DMS153 treated with DMSO at 0.1 percent for 48 hours (cell line): ENCODE data around the gene FRMD4A.

Source experiments
- DNase-seq: peaks from one replicate; lab custom pipeline; 2025; ENCODE audit not compliant: unreplicated experiment; lab: John Stamatoyannopoulos, UW

The FRMD4A gene

GRCh38 chr10:13693783-13694700, 636.7 kb downstream of the FRMD4A start:
- DNase-seq, result no peak

- DNase-seq, result no peak
Measured at GRCh38 chr10:13690281-13690825, 640.4 kb downstream of the FRMD4A start.

GRCh38 chr10:13686331-13686752, 644.4 kb downstream of the FRMD4A start:
- DNase-seq, result no peak

GRCh38 chr10:13685885-13686284, 644.8 kb downstream of the FRMD4A start:
- no peak for DNase-seq

GRCh38 chr10:13684806-13685482, 645.8 kb downstream of the FRMD4A start:
- DNase-seq, result no peak

- DNase-seq, result peak; percentile 27
Measured at GRCh38 chr10:13684252-13684791, 646.4 kb downstream of the FRMD4A start.

GRCh38 chr10:13683017-13683416, 647.7 kb downstream of the FRMD4A start:
- DNase-seq, result no peak

GRCh38 chr10:13681960-13682359, 648.8 kb downstream of the FRMD4A start:
- no peak for DNase-seq

GRCh38 chr10:13681528-13681927, 649.2 kb downstream of the FRMD4A start:
- DNase-seq, result no peak

- DNase-seq, result peak; percentile 70
Measured at GRCh38 chr10:13681095-13681494, 649.6 kb downstream of the FRMD4A start.

GRCh38 chr10:13678101-13678843, 652.5 kb downstream of the FRMD4A start:
- no peak for DNase-seq

- no peak for DNase-seq
Measured at GRCh38 chr10:13674645-13675588, 655.8 kb downstream of the FRMD4A start.

GRCh38 chr10:13673156-13673555, 657.6 kb downstream of the FRMD4A start:
- no peak for DNase-seq

GRCh38 chr10:13672548-13672947, 658.2 kb downstream of the FRMD4A start:
- no peak for DNase-seq

GRCh38 chr10:13671904-13672303, 658.8 kb downstream of the FRMD4A start:
- DNase-seq, result no peak

GRCh38 chr10:13670311-13670710, 660.4 kb downstream of the FRMD4A start:
- no peak for DNase-seq

- DNase-seq, result no peak
Measured at GRCh38 chr10:13669901-13670300, 660.8 kb downstream of the FRMD4A start.

- DNase-seq, result no peak
Measured at GRCh38 chr10:13669182-13669855, 661.4 kb downstream of the FRMD4A start.

- DNase-seq, result no peak
Measured at GRCh38 chr10:13668126-13668525, 662.6 kb downstream of the FRMD4A start.
